Ascending aorta (tissue), 2 donors: Measurements from ENCODE around the gene KIR2DL4. TPM values are rescaled to one million over a fixed set of nuclear protein-coding genes. Genes with fewer than 3 reads are reported as not detected.
"Not testable (repeated sequence)": the region's sequence is repeated elsewhere in the genome, so short reads cannot be mapped to it uniquely, and the experiment has no call there.

Source experiments
- DNase-seq, 2 donors: peaks; one replicate each; pipeline ENCODE4 v3.0.0-alpha.2; 2019; ENCODE audit warnings: low spot score in 2 of 2
- H3K27ac ChIP-seq, 2 donors: fragments of 200-600 bp; sonication (generic); one replicate each; pipeline ENCODE4 v1.5.1; 2016 to 2017; ENCODE audit warnings: mild to moderate bottlenecking in 1 of 2
- H3K27me3 ChIP-seq: fragments of 200-600 bp; sonication (generic); one replicate; pipeline ENCODE4 v1.5.1; 2017
- H3K36me3 ChIP-seq, 2 donors: fragments of 200-600 bp; sonication (generic); one replicate each; pipeline ENCODE4 v1.5.1; 2016
- H3K4me1 ChIP-seq, 2 donors: fragments of 200-600 bp; sonication (generic); one replicate each; pipeline ENCODE4 v1.5.1; 2016 to 2017; ENCODE audit warnings: mild to moderate bottlenecking in 1 of 2
- H3K4me3 ChIP-seq, 2 donors: fragments of 200-600 bp; sonication (generic); one replicate each; pipeline ENCODE4 v1.5.1; 2016 to 2017; ENCODE audit warnings: mild to moderate bottlenecking in 1 of 2
- H3K9me3 ChIP-seq, 2 donors: fragments of 200-600 bp; sonication (generic); one replicate each; pipeline ENCODE4 v1.5.1; 2016
- intact Hi-C: fragments of 100-400 bp; cut with DNase I; formaldehyde crosslinking; loops from one replicate; pipeline ENCODE4 v1.15.1; 2023
- total RNA-seq: library from RNA; depleted of rRNA; stranded (reverse); fragments of >200 nt; gene quantifications from one replicate; pipeline ENCODE4 v1.1.0, GENCODE V29; 2016
- TF ChIP-seq, protein P1 (sequence below), 3 experiments: fragments of 200-600 bp in 2 of 3; fragments of 450-650 bp in 1 of 3; sonication (generic) in 2 of 3; IDR thresholded peaks; one replicate each; pipeline ENCODE4 v1.5.1; 2016 to 2019; ENCODE audit warnings: antibody characterized with exemption in 3 of 3, mild to moderate bottlenecking in 1 of 3, moderate library complexity in 1 of 3

KIR2DL4 gene
- total RNA-seq, 1 donor from 2014 or later = not detected

DNA sequence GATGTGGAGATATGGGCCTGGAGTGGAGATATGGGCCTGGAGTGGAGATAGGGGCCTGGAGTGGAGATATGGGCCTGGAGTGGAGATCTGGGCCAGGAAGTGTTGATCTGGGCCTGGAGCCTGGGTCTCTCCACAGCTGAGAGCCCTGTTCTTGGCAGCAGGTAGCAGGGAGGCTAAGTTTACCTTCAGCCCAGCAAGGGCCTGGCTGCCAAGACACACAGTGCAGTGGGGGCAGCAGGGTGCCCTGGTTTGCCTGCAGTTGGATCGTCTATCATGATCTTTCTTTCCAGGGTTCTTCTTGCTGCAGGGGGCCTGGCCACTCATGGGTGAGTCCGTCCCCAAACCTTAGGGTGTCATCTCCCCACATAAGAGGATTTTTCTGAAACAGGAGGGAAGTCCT lies 47.5 kb downstream of the KIR2DL4 start:
- H3K27me3 ChIP-seq = no peaks in the 10 kb centered on the region
- H3K4me1 ChIP-seq = no peaks in the 10 kb centered on the region
- intact Hi-C loops = no loop called here
- no peak for DNase-seq
- no peak overlapping the region for H3K4me3 ChIP-seq
- H3K9me3 ChIP-seq = no peaks in the 10 kb centered on the region
- TF ChIP-seq, protein P1, sequence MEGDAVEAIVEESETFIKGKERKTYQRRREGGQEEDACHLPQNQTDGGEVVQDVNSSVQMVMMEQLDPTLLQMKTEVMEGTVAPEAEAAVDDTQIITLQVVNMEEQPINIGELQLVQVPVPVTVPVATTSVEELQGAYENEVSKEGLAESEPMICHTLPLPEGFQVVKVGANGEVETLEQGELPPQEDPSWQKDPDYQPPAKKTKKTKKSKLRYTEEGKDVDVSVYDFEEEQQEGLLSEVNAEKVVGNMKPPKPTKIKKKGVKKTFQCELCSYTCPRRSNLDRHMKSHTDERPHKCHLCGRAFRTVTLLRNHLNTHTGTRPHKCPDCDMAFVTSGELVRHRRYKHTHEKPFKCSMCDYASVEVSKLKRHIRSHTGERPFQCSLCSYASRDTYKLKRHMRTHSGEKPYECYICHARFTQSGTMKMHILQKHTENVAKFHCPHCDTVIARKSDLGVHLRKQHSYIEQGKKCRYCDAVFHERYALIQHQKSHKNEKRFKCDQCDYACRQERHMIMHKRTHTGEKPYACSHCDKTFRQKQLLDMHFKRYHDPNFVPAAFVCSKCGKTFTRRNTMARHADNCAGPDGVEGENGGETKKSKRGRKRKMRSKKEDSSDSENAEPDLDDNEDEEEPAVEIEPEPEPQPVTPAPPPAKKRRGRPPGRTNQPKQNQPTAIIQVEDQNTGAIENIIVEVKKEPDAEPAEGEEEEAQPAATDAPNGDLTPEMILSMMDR (IDR thresholded peaks at IDR 0.05) = no peak
- H3K27ac ChIP-seq = no peak overlapping the region
- no peaks in the 10 kb centered on the region for H3K36me3 ChIP-seq

GRCh38 chr19:54851353-54851752 lies 47.9 kb downstream of the KIR2DL4 start:
- intact Hi-C loops = no loop called here

DNA sequence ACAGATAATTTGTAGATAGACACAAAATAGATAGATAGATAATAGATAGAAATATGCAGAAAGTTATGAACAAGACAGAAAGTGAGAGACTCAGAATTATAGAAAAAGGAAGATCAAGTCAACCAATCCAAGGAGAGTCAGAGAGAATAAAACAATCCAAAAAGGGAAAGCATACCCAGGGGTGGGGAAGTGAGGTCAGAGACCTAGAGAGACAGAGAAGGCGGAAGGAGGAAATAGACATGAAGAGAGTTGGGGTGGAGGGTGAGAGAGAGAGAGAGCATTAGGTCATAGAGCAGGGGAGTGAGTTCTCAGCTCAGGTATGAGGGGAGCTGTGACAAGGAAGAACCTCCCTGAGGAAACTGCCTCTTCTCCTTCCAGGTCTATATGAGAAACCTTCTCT lies 51.8 kb downstream of the KIR2DL4 start:
- intact Hi-C loops, DNase-seq: not testable (repeated sequence)

More at GRCh38 chr19:54851353-54851752, 47.9 kb downstream of the KIR2DL4 start:
- no peak overlapping the region for H3K4me3 ChIP-seq
- no peak for DNase-seq
- H3K36me3 ChIP-seq = no peaks in the 10 kb centered on the region
- no peak overlapping the region for H3K27ac ChIP-seq
- no peaks in the 10 kb centered on the region for H3K27me3 ChIP-seq
- H3K9me3 ChIP-seq = no peaks in the 10 kb centered on the region
- TF ChIP-seq, protein P1 (IDR thresholded peaks at IDR 0.05) = no peak
- no peaks in the 10 kb centered on the region for H3K4me1 ChIP-seq

DNA sequence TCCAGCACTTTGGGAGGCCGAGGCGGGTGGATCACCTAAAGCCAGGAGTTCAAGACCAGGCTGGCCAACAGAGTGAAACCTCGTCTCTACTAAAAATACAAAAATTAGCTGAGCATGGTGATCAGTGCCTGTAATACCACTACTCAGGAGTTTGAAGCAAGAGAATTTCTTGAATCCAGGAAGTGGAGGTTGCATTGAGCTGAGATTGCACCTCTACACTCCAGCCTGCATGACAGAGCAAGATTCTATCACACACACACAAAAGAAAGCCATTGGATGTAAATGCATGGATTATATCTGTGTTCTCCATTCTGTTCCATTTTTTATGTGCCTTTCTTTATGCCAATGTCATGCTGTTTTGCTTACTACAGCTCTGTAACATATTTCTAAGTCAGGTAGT lies 55.1 kb downstream of the KIR2DL4 start:
- H3K4me3 ChIP-seq = not testable (repeated sequence)

More for the DNA sequence above, 51.8 kb downstream of the KIR2DL4 start:
- not testable (repeated sequence) for H3K36me3 ChIP-seq, H3K27ac ChIP-seq, H3K4me3 ChIP-seq, H3K27me3 ChIP-seq, H3K9me3 ChIP-seq, H3K4me1 ChIP-seq

GRCh38 chr19:54859421-54859820 lies 56.0 kb downstream of the KIR2DL4 start:
- DNase-seq, H3K27me3 ChIP-seq, H3K4me3 ChIP-seq, intact Hi-C loops, H3K9me3 ChIP-seq, H3K4me1 ChIP-seq, H3K36me3 ChIP-seq, H3K27ac ChIP-seq: not testable (repeated sequence)

More for the DNA sequence above, 55.1 kb downstream of the KIR2DL4 start:
- H3K4me1 ChIP-seq, H3K36me3 ChIP-seq, intact Hi-C loops, H3K27ac ChIP-seq, H3K27me3 ChIP-seq, H3K9me3 ChIP-seq, DNase-seq: not testable (repeated sequence)

- DNase-seq, H3K27me3 ChIP-seq, H3K36me3 ChIP-seq, H3K4me1 ChIP-seq, H3K9me3 ChIP-seq, H3K4me3 ChIP-seq, intact Hi-C loops, H3K27ac ChIP-seq: not testable (repeated sequence)
These were observed 60.0 kb downstream of the KIR2DL4 start for GRCh38 chr19:54863459-54863858.

Other genes with a start within 250 kb of the KIR2DL4 start
- gene LILRA2, start 229.8 kb upstream of the KIR2DL4 start, total RNA-seq = not detected
- gene LILRA1, start 210.0 kb upstream of the KIR2DL4 start, total RNA-seq = not detected
- gene LILRB1, start 173.1 kb upstream of the KIR2DL4 start, total RNA-seq = 2.7 TPM
- gene LILRB4, start 140.6 kb upstream of the KIR2DL4 start, total RNA-seq = 0.64 TPM
- not detected for gene KIR3DL3, start 79.2 kb upstream of the KIR2DL4 start, total RNA-seq
- not detected for gene KIR2DL3, start 65.1 kb upstream of the KIR2DL4 start, total RNA-seq
- not detected for gene KIR2DL1, start 33.8 kb upstream of the KIR2DL4 start, total RNA-seq
- not detected for gene KIR3DL1, start 12.9 kb downstream of the KIR2DL4 start, total RNA-seq
- gene KIR2DS4, start 29.1 kb downstream of the KIR2DL4 start, total RNA-seq = not detected
- gene KIR3DL2, start 46.8 kb downstream of the KIR2DL4 start, total RNA-seq = not detected
- gene FCAR, start 70.6 kb downstream of the KIR2DL4 start, total RNA-seq = not detected
- gene NCR1, start 102.5 kb downstream of the KIR2DL4 start, total RNA-seq = not detected
- not detected for gene NLRP7, start 143.9 kb downstream of the KIR2DL4 start, total RNA-seq
- not detected for gene NLRP2, start 162.8 kb downstream of the KIR2DL4 start, total RNA-seq
- gene GP6, start 234.7 kb downstream of the KIR2DL4 start, total RNA-seq = not detected